ENCODE data around the gene PHF5A.
A peak's percentile ranks its signal among the peaks of the same experiment; 100 is the strongest.
"Not testable (repeated sequence)": the region's sequence is repeated elsewhere in the genome, so short reads cannot be mapped to it uniquely, and the experiment has no call there.

PHF5A gene

GRCh38 chr22:41471568-41471967 lies 3.1 kb upstream of the PHF5A start:
- Histone ChIP-seq H3K9ac (ENCODE audit: low read depth, low read length) (no peak overlapping the region), H3K4me1 (ENCODE audit: control insufficient read depth, insufficient read depth, low read length) (peaks cover 12% of the 10 kb centered on the region; the same call in 1 of the 2 replicates), H3K4me3 (ENCODE audit: low read depth, low read length) (no peak overlapping the region), H3K27ac (ENCODE audit: low read depth, low read length) (no peak overlapping the region), H3K36me3 (ENCODE audit: control insufficient read depth, insufficient read depth, low read length) (peaks cover 14% of the 10 kb centered on the region), H3K9me3 (ENCODE audit: control insufficient read depth, insufficient read depth, low read length) (no peaks in the 10 kb centered on the region), H3K27me3 (ENCODE audit: control insufficient read depth, insufficient read depth, low read length) (no peaks in the 10 kb centered on the region)

GRCh38 chr22:41470886-41471285 lies 2.4 kb upstream of the PHF5A start:
- Histone ChIP-seq H3K36me3 (ENCODE audit: control insufficient read depth, insufficient read depth, low read length) (peaks cover 20% of the 10 kb centered on the region), H3K4me1 (ENCODE audit: control insufficient read depth, insufficient read depth, low read length) (peaks cover 12% of the 10 kb centered on the region; the same call in 1 of the 2 replicates)

DNA sequence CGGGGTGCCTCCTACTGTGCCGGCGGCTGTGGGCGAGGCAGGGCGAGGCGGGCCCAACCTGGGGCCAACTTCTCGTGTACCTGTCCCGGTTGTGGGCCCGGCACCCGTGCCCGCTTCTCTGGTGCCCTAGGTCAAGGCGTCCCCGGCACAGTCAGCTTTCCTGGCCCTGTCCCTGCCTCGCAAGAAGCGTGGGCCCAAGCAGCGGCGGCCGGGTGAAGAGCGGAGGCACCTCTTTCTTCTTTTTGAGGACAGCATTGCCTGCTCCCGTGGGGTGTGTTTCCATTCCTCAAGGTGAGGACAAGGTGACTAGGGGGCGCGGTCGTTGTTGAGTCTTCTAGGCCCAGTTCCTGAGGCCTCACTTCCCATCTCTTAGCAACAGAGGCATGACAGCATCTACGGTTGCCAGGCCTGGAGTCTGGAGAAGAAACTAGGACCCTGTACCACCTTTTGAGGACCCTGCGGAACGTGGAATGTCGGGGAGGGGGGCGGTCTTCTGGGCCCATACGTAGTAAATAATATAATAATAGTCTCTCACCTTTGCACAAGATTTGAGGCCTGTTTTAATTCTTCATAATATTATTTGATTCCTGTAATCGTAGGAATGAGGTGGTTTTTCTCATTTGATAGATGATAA lies 843 bp upstream of the PHF5A start:
- peak overlapping the region; percentile 96 for H3K4me3 ChIP-seq (ENCODE audit: low read depth, low read length)
- H3K4me1 ChIP-seq (ENCODE audit: control insufficient read depth, insufficient read depth, low read length): peaks cover 12% of the 10 kb centered on the region; the same call in 1 of the 2 replicates
- H3K27me3 ChIP-seq (ENCODE audit: control insufficient read depth, insufficient read depth, low read length): no peaks in the 10 kb centered on the region
- peak overlapping the region; percentile 93 for H3K9ac ChIP-seq (ENCODE audit: low read depth, low read length)
- H3K9me3 ChIP-seq (ENCODE audit: control insufficient read depth, insufficient read depth, low read length): no peaks in the 10 kb centered on the region
- H3K27ac ChIP-seq (ENCODE audit: low read depth, low read length): peak overlapping the region; percentile 91
- peaks cover 34% of the 10 kb centered on the region for H3K36me3 ChIP-seq (ENCODE audit: control insufficient read depth, insufficient read depth, low read length)

More at GRCh38 chr22:41470886-41471285, 2.4 kb upstream of the PHF5A start:
- no peak overlapping the region for H3K4me3 ChIP-seq (ENCODE audit: low read depth, low read length)
- no peak overlapping the region for H3K9ac ChIP-seq (ENCODE audit: low read depth, low read length)
- no peak overlapping the region for H3K27ac ChIP-seq (ENCODE audit: low read depth, low read length)
- H3K27me3 ChIP-seq (ENCODE audit: control insufficient read depth, insufficient read depth, low read length): no peaks in the 10 kb centered on the region
- no peaks in the 10 kb centered on the region for H3K9me3 ChIP-seq (ENCODE audit: control insufficient read depth, insufficient read depth, low read length)

DNA sequence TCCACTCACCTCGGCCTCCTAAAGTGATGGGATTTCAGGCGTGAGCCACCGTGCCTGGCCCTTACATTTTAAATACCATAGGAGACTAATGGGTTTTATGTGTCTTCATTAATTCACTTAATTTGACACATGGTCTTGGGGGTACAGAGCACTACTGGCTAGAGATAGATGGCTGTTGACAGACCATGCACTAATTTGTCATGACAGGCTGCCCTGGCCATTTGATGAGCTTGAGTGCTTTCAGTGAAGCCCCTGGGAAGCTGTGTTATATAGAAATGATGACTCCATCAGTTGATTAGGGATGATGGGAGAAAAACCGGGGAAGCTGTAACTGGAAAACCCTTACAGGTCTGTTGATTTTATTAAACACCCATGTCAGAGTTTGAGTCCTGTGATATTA lies 6.6 kb downstream of the PHF5A start:
- H3K27ac ChIP-seq (ENCODE audit: low read depth, low read length): no peak overlapping the region
- peaks cover 87% of the 10 kb centered on the region for H3K36me3 ChIP-seq (ENCODE audit: control insufficient read depth, insufficient read depth, low read length)
- H3K27me3 ChIP-seq (ENCODE audit: control insufficient read depth, insufficient read depth, low read length): no peaks in the 10 kb centered on the region
- H3K9me3 ChIP-seq (ENCODE audit: control insufficient read depth, insufficient read depth, low read length): no peaks in the 10 kb centered on the region
- no peaks in the 10 kb centered on the region for H3K4me1 ChIP-seq (ENCODE audit: control insufficient read depth, insufficient read depth, low read length)
- no peak overlapping the region for H3K4me3 ChIP-seq (ENCODE audit: low read depth, low read length)
- no peak overlapping the region for H3K9ac ChIP-seq (ENCODE audit: low read depth, low read length)

- H3K9ac ChIP-seq (ENCODE audit: low read depth, low read length); H3K4me1 ChIP-seq (ENCODE audit: control insufficient read depth, insufficient read depth, low read length); H3K27me3 ChIP-seq (ENCODE audit: control insufficient read depth, insufficient read depth, low read length); H3K4me3 ChIP-seq (ENCODE audit: low read depth, low read length); H3K27ac ChIP-seq (ENCODE audit: low read depth, low read length); H3K9me3 ChIP-seq (ENCODE audit: control insufficient read depth, insufficient read depth, low read length): not testable (repeated sequence)
- peaks cover 70% of the 10 kb centered on the region for H3K36me3 ChIP-seq (ENCODE audit: control insufficient read depth, insufficient read depth, low read length)
Observed at GRCh38 chr22:41460071-41460470, 8.4 kb downstream of the PHF5A start.

DNA sequence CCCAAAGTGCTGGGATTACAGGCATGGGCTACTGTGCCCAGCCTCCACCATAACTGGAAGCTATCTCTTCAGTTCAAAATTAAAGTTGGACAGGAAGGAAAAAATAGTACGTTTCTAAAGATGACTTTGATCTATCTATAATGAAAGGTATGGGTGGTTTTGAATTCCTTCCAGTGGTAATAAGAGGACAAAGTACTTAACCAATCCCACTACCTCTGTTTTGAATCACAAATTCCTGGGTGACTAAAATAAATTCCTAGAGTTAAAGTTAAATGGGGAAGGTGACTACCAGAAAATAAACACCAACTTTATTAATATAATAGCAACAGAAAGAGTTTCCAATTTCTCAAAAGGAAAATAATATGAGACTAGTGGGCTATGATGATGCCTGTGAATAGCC lies 9.1 kb downstream of the PHF5A start:
- Histone ChIP-seq H3K4me3 (ENCODE audit: low read depth, low read length) (no peak overlapping the region), H3K27ac (ENCODE audit: low read depth, low read length) (no peak overlapping the region), H3K9ac (ENCODE audit: low read depth, low read length) (no peak overlapping the region), H3K4me1 (ENCODE audit: control insufficient read depth, insufficient read depth, low read length) (no peaks in the 10 kb centered on the region), H3K36me3 (ENCODE audit: control insufficient read depth, insufficient read depth, low read length) (peaks cover 63% of the 10 kb centered on the region), H3K27me3 (ENCODE audit: control insufficient read depth, insufficient read depth, low read length) (no peaks in the 10 kb centered on the region), H3K9me3 (ENCODE audit: control insufficient read depth, insufficient read depth, low read length) (no peaks in the 10 kb centered on the region)

- Histone ChIP-seq H3K4me3 (ENCODE audit: low read depth, low read length) (no peak overlapping the region), H3K9ac (ENCODE audit: low read depth, low read length) (no peak overlapping the region), H3K4me1 (ENCODE audit: control insufficient read depth, insufficient read depth, low read length) (no peaks in the 10 kb centered on the region), H3K9me3 (ENCODE audit: control insufficient read depth, insufficient read depth, low read length) (no peaks in the 10 kb centered on the region), H3K36me3 (ENCODE audit: control insufficient read depth, insufficient read depth, low read length) (peaks cover 53% of the 10 kb centered on the region), H3K27ac (ENCODE audit: low read depth, low read length) (no peak overlapping the region), H3K27me3 (ENCODE audit: control insufficient read depth, insufficient read depth, low read length) (no peaks in the 10 kb centered on the region)
Observed at GRCh38 chr22:41458161-41458728, 10.2 kb downstream of the PHF5A start.

- H3K27me3 ChIP-seq (ENCODE audit: control insufficient read depth, insufficient read depth, low read length): no peaks in the 10 kb centered on the region
- H3K4me3 ChIP-seq (ENCODE audit: low read depth, low read length): peak overlapping the region; percentile 80
- H3K4me1 ChIP-seq (ENCODE audit: control insufficient read depth, insufficient read depth, low read length): peaks cover 6% of the 10 kb centered on the region
- H3K9me3 ChIP-seq (ENCODE audit: control insufficient read depth, insufficient read depth, low read length): no peaks in the 10 kb centered on the region
- H3K36me3 ChIP-seq (ENCODE audit: control insufficient read depth, insufficient read depth, low read length): no peaks in the 10 kb centered on the region; the same call in 1 of the 2 replicates
- H3K9ac ChIP-seq (ENCODE audit: low read depth, low read length): peak overlapping the region; percentile 93
- peak overlapping the region; percentile 100 for H3K27ac ChIP-seq (ENCODE audit: low read depth, low read length)
Observed at GRCh38 chr22:41448189-41448808, 20.2 kb downstream of the PHF5A start.

DNA sequence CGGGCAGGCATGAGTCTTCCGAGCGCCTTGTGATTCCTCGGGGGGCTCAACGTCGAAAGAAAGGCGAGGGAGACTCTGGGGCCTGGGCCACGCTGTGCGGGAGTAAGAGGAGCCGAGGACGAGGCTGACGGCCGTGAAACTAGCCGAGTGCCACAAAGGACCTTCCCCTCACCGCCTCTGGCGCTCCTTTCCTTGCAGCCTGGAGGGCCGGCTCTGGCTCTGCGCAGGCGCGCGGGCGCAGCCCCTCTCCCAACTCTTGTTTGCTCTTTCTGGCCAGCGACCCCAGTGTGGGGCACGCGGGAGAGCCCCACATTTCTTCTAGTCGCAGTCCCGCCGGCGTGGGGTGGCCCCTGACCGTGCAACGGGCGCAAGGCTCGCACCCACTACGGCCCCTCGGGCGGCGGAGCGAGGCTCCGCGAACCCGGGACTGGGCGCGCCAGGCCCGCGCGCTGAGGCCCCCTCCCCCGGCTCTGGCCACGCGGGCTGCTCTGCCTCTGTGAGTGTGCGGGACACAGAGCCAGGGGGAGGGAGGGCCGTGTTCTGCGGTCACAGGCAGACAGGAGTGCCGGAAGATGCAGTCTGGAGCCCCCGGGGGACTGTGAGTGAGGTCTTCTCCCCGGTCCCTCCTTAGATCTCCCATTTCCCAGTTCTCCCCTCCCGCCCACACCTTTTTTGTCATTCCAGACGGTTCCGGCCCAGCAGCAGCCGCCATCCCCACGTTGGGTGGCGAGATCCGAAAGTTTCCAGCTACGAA lies 20.9 kb downstream of the PHF5A start:
- Histone ChIP-seq H3K4me1 (ENCODE audit: control insufficient read depth, insufficient read depth, low read length) (peaks cover 6% of the 10 kb centered on the region), H3K36me3 (ENCODE audit: control insufficient read depth, insufficient read depth, low read length) (peaks cover 7% of the 10 kb centered on the region), H3K27me3 (ENCODE audit: control insufficient read depth, insufficient read depth, low read length) (no peaks in the 10 kb centered on the region), H3K9me3 (ENCODE audit: control insufficient read depth, insufficient read depth, low read length) (no peaks in the 10 kb centered on the region), H3K4me3 (ENCODE audit: low read depth, low read length) (peak overlapping the region; percentile 80), H3K27ac (ENCODE audit: low read depth, low read length) (peak overlapping the region; percentile 100), H3K9ac (ENCODE audit: low read depth, low read length) (peak overlapping the region; percentile 93)

GRCh38 chr22:41446639-41447434 lies 21.7 kb downstream of the PHF5A start, which contains the start of gene TOB2:
TOB2 (minus strand) TSS chr22:41446801; CDS start chr22:41437345, 9,456 bp downstream.
- Histone ChIP-seq H3K4me3 (ENCODE audit: low read depth, low read length) (peak within 1 kb of the TSS; percentile 80), H3K27ac (ENCODE audit: low read depth, low read length) (peak within 1 kb of the TSS; percentile 100), H3K27me3 (ENCODE audit: control insufficient read depth, insufficient read depth, low read length) (no peaks in the 10 kb centered on the region), H3K4me1 (ENCODE audit: control insufficient read depth, insufficient read depth, low read length) (peaks cover 6% of the 10 kb centered on the region), H3K9ac (ENCODE audit: low read depth, low read length) (peak within 1 kb of the TSS; percentile 93), H3K9me3 (ENCODE audit: control insufficient read depth, insufficient read depth, low read length) (no peaks in the 10 kb centered on the region), H3K36me3 (ENCODE audit: control insufficient read depth, insufficient read depth, low read length) (peaks cover 15% of the 10 kb centered on the region)

Data from HUES48 (cell line).